ENCODE results near the gene ABCA7. TPM values are rescaled to one million over a fixed set of nuclear protein-coding genes. Genes with fewer than 3 reads are reported as not detected.

Gene ABCA7
- total and polyA plus RNA-seq, 2 of the 13 experiments (the other 11 are each of a cell fraction or from before 2014, with no cell fraction given), result 4.4 to 32.4 TPM

- no peak for TF ChIP-seq THRA (CRISPR knock-in tag; IDR thresholded peaks at IDR 0.05; ENCODE audit: borderline replicate concordance)
- TF ChIP-seq MXD4 (CRISPR knock-in tag; IDR thresholded peaks at IDR 0.05), result no peak
- TF ChIP-seq ESRRA (CRISPR knock-in tag; IDR thresholded peaks at IDR 0.05; ENCODE audit: low read depth), result no peak
- TF ChIP-seq SALL2 (CRISPR knock-in tag; IDR thresholded peaks at IDR 0.05), result no peak
- TF ChIP-seq ZBTB37 (CRISPR knock-in tag; IDR thresholded peaks at IDR 0.05), result no peak
- no peak for TF ChIP-seq ZBTB49 (CRISPR knock-in tag; IDR thresholded peaks at IDR 0.05; ENCODE audit: borderline replicate concordance)
- TF ChIP-seq, protein P1, sequence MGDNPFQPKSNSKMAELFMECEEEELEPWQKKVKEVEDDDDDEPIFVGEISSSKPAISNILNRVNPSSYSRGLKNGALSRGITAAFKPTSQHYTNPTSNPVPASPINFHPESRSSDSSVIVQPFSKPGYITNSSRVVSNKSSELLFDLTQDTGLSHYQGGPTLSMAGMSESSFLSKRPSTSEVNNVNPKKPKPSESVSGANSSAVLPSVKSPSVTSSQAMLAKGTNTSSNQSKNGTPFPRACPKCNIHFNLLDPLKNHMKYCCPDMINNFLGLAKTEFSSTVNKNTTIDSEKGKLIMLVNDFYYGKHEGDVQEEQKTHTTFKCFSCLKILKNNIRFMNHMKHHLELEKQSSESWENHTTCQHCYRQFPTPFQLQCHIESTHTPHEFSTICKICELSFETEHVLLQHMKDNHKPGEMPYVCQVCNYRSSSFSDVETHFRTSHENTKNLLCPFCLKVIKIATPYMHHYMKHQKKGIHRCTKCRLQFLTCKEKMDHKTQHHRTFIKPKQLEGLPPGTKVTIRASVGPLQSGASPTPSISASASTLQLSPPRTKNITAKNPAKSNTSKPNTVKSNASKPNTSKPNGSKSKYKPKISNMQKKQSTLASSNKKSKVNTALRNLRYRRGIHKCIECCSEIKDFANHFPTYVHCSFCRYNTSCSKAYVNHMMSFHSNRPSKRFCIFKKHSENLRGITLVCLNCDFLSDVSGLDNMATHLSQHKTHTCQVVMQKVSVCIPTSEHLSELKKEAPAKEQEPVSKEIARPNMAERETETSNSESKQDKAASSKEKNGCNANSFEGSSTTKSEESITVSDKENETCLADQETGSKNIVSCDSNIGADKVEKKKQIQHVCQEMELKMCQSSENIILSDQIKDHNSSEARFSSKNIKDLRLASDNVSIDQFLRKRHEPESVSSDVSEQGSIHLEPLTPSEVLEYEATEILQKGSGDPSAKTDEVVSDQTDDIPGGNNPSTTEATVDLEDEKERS (CRISPR knock-in tag; IDR thresholded peaks at IDR 0.05), result no peak
- TF ChIP-seq, protein P2, sequence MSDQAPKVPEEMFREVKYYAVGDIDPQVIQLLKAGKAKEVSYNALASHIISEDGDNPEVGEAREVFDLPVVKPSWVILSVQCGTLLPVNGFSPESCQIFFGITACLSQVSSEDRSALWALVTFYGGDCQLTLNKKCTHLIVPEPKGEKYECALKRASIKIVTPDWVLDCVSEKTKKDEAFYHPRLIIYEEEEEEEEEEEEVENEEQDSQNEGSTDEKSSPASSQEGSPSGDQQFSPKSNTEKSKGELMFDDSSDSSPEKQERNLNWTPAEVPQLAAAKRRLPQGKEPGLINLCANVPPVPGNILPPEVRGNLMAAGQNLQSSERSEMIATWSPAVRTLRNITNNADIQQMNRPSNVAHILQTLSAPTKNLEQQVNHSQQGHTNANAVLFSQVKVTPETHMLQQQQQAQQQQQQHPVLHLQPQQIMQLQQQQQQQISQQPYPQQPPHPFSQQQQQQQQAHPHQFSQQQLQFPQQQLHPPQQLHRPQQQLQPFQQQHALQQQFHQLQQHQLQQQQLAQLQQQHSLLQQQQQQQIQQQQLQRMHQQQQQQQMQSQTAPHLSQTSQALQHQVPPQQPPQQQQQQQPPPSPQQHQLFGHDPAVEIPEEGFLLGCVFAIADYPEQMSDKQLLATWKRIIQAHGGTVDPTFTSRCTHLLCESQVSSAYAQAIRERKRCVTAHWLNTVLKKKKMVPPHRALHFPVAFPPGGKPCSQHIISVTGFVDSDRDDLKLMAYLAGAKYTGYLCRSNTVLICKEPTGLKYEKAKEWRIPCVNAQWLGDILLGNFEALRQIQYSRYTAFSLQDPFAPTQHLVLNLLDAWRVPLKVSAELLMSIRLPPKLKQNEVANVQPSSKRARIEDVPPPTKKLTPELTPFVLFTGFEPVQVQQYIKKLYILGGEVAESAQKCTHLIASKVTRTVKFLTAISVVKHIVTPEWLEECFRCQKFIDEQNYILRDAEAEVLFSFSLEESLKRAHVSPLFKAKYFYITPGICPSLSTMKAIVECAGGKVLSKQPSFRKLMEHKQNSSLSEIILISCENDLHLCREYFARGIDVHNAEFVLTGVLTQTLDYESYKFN (CRISPR knock-in tag; conservative IDR thresholded peaks at IDR 0.05), result no peak
- no peak for TF ChIP-seq TIGD3 (CRISPR knock-in tag; IDR thresholded peaks at IDR 0.05; ENCODE audit: borderline replicate concordance)
- TF ChIP-seq, protein P3, sequence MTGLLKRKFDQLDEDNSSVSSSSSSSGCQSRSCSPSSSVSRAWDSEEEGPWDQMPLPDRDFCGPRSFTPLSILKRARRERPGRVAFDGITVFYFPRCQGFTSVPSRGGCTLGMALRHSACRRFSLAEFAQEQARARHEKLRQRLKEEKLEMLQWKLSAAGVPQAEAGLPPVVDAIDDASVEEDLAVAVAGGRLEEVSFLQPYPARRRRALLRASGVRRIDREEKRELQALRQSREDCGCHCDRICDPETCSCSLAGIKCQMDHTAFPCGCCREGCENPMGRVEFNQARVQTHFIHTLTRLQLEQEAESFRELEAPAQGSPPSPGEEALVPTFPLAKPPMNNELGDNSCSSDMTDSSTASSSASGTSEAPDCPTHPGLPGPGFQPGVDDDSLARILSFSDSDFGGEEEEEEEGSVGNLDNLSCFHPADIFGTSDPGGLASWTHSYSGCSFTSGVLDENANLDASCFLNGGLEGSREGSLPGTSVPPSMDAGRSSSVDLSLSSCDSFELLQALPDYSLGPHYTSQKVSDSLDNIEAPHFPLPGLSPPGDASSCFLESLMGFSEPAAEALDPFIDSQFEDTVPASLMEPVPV (CRISPR knock-in tag; IDR thresholded peaks at IDR 0.05), result peak; percentile 34; the same call in 1 of the 2 replicates
These were observed 66.2 kb downstream of the ABCA7 start (continued) for GRCh38 chr19:1105873-1106840.

All from HepG2 (cell line).